NCI-H524 treated with DMSO at 0.1 percent for 48 hours (cell line): ENCODE measurements around the gene TMEM63C.

Experiments
- DNase-seq: peaks from one replicate; lab custom pipeline; 2025; lab: John Stamatoyannopoulos, UW

Gene TMEM63C

GRCh38 chr14:77199590-77199989 lies 18.0 kb downstream of the TMEM63C start:
- DNase-seq, result no peak

- DNase-seq, result peak; percentile 98
These were observed 18.9 kb downstream of the TMEM63C start for GRCh38 chr14:77200406-77200985.

DNA sequence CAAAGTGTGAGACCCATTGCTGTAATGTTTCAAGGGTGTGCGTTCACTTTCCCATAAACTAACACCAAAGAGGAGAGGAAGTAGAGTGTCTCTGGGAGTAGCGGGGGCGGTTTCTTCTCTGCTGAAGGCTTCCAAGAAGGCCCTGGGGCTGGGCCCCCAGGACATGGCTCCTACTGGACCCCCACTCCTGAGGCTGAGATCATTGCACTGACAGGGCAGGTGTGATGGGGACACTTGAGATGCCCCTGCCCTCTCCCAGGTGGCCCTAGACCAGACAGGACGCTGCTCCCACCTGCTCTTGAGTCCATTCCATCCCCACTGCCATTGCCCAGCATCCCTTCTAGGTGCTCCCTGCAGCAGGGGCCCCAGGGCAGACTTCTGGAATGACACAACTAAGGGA lies 20.1 kb downstream of the TMEM63C start:
- no peak for DNase-seq

GRCh38 chr14:77203611-77204458 lies 22.2 kb downstream of the TMEM63C start:
- peak; percentile 28 for DNase-seq

DNA sequence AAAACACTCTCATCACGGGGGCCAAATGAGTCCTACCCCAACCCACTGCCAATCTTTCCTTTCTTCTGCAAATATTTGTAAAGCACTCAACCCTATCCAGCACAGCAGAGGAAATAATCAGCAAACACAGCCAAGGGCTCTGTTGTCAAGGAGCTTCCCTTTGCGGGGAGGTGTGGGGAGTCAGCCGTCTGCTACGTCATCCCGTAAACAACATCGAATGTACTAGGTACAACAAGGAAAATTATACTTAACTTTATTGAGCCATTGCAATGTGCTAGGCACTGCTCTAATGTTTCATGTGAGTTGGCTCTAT lies 22.8 kb downstream of the TMEM63C start:
- no peak for DNase-seq

GRCh38 chr14:77204907-77205306 lies 23.3 kb downstream of the TMEM63C start:
- no peak for DNase-seq

DNA sequence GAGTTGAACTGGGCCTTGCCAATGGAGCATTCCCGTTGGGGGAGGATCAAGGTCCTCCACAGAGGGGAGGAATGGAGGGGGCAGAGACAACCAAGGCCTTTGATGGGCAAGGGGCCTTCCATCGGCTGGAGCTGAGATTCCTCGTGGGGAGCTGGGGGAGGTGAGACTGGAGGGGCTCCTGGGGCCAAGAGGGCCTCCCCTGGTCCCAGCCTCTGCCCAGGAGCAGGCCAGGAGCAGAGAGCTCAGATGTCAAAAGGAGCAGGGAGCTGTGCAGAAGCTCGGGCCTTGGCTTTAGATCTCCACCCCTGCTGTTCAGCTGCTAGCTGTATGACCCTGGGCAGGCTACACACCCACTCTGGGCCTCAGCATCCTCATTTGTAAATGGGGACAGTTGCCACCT lies 24.0 kb downstream of the TMEM63C start:
- DNase-seq, result no peak

GRCh38 chr14:77206261-77206824 lies 24.7 kb downstream of the TMEM63C start:
- no peak for DNase-seq

GRCh38 chr14:77206877-77207389 lies 25.3 kb downstream of the TMEM63C start:
- no peak for DNase-seq

DNA sequence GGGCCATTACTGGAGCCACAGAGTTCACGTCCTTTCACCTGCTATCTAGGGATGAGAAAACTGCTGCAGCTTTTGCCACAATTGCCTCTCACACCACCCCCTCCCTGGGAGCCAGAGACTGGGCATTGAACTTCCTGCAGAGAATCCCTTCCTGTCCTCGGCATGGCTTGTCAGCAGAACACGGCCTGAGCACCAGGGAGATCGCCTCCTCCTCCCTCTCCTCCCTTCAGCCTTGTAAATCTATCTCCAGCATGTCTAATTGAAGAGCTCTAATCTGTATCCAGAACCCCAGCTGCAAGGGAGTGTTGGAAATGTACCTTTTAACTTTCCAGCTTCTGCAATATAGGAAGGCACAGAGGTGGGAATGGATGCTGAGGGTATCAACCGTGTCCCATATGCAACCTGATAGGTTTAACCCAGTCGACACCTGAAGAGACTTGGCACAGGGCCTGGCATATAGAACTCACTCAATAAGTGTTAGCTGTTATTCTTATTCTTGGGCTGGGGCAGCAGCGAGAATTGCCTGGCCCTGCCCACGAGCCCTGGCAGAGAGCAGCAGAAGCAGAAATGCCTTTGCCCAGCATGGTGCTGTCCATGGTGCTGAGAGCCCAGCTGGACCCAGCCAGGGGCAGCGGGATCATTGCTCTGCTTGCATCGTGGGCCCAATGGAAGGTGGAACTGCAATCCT lies 26.8 kb downstream of the TMEM63C start:
- peak; percentile 46 for DNase-seq

- DNase-seq, result no peak
These were observed 27.4 kb downstream of the TMEM63C start for GRCh38 chr14:77208979-77209318.

DNA sequence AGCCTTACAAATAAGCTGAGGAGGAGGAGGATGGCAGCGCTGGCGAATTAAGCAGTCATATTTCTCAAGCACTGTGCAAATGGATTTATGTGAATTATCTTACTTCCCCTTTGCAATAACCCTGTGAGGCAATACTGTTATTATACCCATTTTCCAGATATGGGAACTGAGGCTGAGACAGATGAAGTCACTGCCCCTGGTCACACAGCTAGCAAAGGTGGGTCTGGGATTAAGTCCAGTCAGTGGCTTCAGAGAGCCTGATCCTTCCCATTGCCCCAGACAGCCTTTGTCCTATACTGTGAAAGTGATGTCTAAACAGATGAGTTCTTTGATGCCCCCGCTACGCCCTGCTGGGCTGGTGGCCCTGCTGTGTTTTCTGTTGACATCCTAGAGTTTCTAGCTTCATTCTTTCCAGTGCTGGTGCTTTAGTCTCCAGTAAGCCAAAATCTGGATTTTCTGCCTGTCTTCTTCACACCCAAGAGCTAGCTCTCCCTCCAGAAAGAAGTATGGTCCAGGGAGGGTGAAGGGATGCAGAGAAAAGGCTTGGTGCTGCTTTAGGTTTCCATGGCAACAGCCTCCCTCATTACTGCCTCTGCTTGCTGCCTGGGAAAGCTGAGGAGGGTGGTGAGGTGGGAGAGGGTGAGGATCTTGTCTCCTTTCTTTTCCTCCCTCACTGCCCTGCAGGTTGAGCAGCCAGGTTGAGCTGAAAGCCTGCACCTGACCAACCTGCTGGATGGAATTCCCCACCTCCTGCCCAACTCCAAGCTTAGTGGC lies 30.7 kb downstream of the TMEM63C start:
- DNase-seq, result no peak

GRCh38 chr14:77212943-77213678 lies 31.5 kb downstream of the TMEM63C start:
- DNase-seq, result peak; percentile 50

DNA sequence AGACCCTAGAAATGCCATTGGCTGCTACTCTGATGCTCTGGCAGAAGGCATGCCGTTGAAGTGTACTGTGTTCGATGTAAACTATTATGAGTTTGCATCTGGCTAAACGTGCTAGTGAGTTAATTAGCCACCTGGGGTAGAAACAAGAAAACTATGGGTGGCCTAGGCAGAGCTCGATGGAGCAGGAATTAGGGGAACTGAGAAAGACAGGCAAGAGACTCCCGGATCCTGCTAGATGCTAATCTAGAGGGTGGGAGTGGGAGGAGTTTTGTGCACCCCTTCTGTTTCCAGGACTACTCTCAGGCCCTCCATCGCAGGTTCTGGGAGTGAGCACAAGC lies 32.0 kb downstream of the TMEM63C start:
- no peak for DNase-seq

- DNase-seq, result no peak
These were observed 32.6 kb downstream of the TMEM63C start for GRCh38 chr14:77214216-77214615.

DNA sequence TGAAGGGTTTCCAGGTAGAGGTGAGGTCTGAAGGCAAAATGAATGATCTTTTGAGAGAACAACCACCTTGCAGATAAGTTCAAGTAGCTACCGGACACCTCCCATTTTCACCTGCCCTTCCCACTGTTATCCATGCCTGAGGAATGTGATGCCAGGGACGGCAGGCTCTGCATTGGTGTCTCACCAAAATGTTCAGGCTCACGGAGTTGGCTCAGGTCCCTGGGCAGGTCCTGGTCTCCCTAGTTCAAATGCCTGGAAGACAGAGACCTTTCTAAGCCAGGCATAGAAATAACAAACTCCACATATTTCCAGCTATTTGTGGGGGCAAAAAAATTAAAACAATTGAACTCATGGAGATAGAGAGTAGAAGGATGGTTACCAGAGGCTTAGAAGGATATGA lies 36.0 kb downstream of the TMEM63C start:
- DNase-seq, result no peak

- no peak for DNase-seq
These were observed 38.0 kb downstream of the TMEM63C start for GRCh38 chr14:77219591-77219990.

GRCh38 chr14:77220246-77221017 lies 38.8 kb downstream of the TMEM63C start:
- no peak for DNase-seq

DNA sequence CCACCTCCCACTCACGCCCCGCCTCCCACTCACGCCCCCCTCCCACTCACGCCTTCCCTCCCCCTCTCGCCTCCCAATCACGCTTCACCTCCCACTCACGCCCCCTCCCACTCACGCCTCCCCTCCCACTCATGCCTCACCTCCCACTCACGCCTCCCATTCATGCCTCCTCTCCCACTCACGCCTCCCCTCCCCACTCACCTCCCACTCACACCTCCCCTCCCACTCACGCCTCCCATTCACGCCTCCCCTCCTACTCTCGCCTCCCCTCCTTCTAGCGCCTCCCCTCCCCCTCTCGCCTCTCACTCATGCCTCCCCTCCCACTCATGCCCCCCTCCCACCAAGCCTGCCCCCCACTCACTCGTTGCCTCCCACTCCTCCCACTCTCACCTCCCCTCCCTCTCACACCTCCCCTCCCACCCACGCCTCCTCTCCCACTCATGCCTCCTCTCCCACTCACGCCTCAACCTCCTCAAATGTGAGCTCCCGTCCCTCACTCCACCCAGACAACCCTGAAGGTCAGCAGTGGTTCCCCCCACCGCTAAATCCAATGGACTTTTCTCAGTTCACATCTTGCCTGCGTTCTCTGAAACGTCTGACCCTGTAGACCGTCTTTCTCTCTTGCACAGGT lies 39.8 kb downstream of the TMEM63C start:
- DNase-seq, result no peak

DNA sequence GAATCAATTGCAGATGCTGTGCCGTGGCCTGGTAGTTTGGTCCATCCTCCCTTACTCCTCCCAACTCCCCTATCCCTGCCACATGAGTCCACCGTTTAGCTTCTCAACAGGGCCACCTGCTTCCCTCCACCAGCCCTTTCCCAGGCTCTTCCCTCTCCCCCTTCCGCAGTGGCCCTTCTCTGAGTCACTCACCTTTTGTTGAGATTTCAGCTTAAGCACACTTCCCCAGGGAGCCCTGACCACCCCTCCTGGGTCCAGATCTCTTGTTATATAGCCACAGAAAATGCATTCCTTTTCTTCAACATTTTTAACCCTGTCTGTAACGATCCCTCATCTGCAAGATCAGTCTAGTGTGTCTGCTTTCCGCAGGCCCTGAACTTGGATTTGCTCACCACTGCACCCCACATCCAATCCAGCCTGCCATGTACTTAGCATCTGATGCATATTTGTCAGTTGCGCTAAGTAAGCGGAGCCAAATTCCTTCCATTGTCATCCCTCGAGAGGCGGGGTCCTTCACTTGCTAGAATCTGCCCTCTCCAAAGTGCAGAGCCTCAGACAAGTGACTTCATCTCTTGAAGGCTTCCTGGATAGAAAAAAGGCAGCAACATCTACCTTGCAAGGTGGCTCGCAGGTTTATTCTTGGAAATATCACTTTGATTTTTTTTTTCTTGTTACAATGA lies 41.1 kb downstream of the TMEM63C start:
- DNase-seq, result no peak
